ENCODE measurements around the gene IL10RB. TPM values are rescaled to one million over a fixed set of nuclear protein-coding genes. Genes with fewer than 3 reads are reported as not detected.
A peak's percentile ranks its signal among the peaks of the same experiment; 100 is the strongest.

The IL10RB gene
- total and polyA plus RNA-seq, 10 of the 15 experiments (the other 5 are each of a cell fraction or from before 2014, with no cell fraction given), result 15.0 to 55.1 (median 34.9) TPM

- Histone ChIP-seq H2AFZ (ENCODE audit: control insufficient read depth, low read depth, low read length) (no peak overlapping the region), H3K27me3 (replicated peaks in 1 of 2; ENCODE audit: control insufficient read depth in 2 of 2, insufficient read depth in 2 of 2, low read length in 1 of 2) (no peaks in the 10 kb centered on the region), H3K79me2 (ENCODE audit: control insufficient read depth, insufficient read depth, low read length) (peaks cover 11% of the 10 kb centered on the region), H4K20me1 (ENCODE audit: control insufficient read depth, insufficient read depth) (no peaks in the 10 kb centered on the region), H3K4me1 (ENCODE audit: control insufficient read depth, insufficient read depth, low read length) (peaks cover 21% of the 10 kb centered on the region), H3K9ac (ENCODE audit: control insufficient read depth, insufficient read depth, low read length) (no peak overlapping the region), H3K4me3 (peak overlapping the region; percentile 5; the same call in 1 of the 2 replicates), H3K4me2 (ENCODE audit: control insufficient read depth, insufficient read depth) (peak overlapping the region; percentile 44), H3K36me3 (ENCODE audit: control insufficient read depth in 2 of 2, insufficient read depth in 2 of 2, low read length in 1 of 2) (peaks cover 7 to 23% of the 10 kb centered on the region in 2 experiments), H3K27ac (ENCODE audit: control insufficient read depth, insufficient read depth) (peak overlapping the region; percentile 61), H3K9me3 (replicated peaks; ENCODE audit: control insufficient read depth, insufficient read depth, low read length) (no peaks in the 10 kb centered on the region; the same call in 2 of the 3 replicates)
- WGBS (ENCODE audit: insufficient coverage, insufficient replicate concordance, low lambda C conversion rate, missing lambda C conversion rate), result 3% methylated on average over 1 of the region's 1 CpG
- intact Hi-C loops (cut with micrococcal nuclease; ENCODE audit: unreplicated experiment), result no loop called here
- ATAC-seq (peak; percentile 74), FAIRE-seq (peak; percentile 31), DNase-seq (ENCODE audit: low read depth, low spot score) (no peak)
- ChIA-PET CTCF (interaction anchor here (0.9 to 3.3 kb wide), 9 partner anchors 9 to 267 kb away, joined by 3 to 27 read pairs (median 10); partner anchors contain the start of gene IFNAR1), SMC1A (ENCODE audit: uncharacterized antibody, unreplicated experiment) (interaction anchor here (0.8 to 3.1 kb wide), 8 partner anchors 9 to 266 kb away, joined by 3 to 19 read pairs (median 6); partner anchors contain the start of gene IFNAR1), RAD21 (ENCODE audit: unreplicated experiment) (interaction anchor here (0.6 to 2.8 kb wide), 8 partner anchors 9 to 106 kb away, joined by 3 to 10 read pairs (median 3); partner anchors contain the start of gene IFNAR1), POLR2A (interaction anchor here (0.7 to 1.7 kb wide), 6 partner anchors 8 to 78 kb away, joined by 3 to 7 read pairs (median 5); partner anchors contain the start of genes IFNAR1 and IL10RB)
- in situ Hi-C loops (cut with MboI), result no loop called here
- no TSS peak for BruUV-seq (replicated peaks)
- no peak for TF ChIP-seq RUNX3 (IDR thresholded peaks at IDR 0.05; ENCODE audit: low read length)
- no peak for TF ChIP-seq CHD1 (IDR thresholded peaks at IDR 0.05; ENCODE audit: low read depth, low read length)
- TF ChIP-seq ZBTB11 (CRISPR knock-in tag; IDR thresholded peaks at IDR 0.05), result no peak
- TF ChIP-seq JUND (IDR thresholded peaks at IDR 0.05; ENCODE audit: low read depth, low read length), result no peak
- TF ChIP-seq NR2C1 (IDR thresholded peaks at IDR 0.05), result no peak
- no peak for TF ChIP-seq FOS (IDR thresholded peaks at IDR 0.05; ENCODE audit: borderline replicate concordance, extremely low read depth, insufficient read length)
- TF ChIP-seq ZNF687 (IDR thresholded peaks at IDR 0.05), result 0 out of 2 replicates have a peak, but pooled peaks have one; percentile 37
- TF ChIP-seq BCL11A (IDR thresholded peaks at IDR 0.05; ENCODE audit: low read depth, low read length), result no peak
- no peak for TF ChIP-seq ELK1 (IDR thresholded peaks at IDR 0.05; ENCODE audit: low read depth, low read length)
- no peak for TF ChIP-seq MTA3 (IDR thresholded peaks at IDR 0.05; ENCODE audit: borderline replicate concordance, low read length)
- TF ChIP-seq MEF2B (IDR thresholded peaks at IDR 0.05; ENCODE audit: partially characterized antibody, poor library complexity, severe bottlenecking), result peak; percentile 42
- no peak for TF ChIP-seq SREBF2 (IDR thresholded peaks at IDR 0.05; ENCODE audit: low read length)
- 0 out of 2 replicates have a peak, but pooled peaks have one; percentile 13 for TF ChIP-seq MEF2A (IDR thresholded peaks at IDR 0.05; ENCODE audit: insufficient read depth, low read depth, low read length)
- TF ChIP-seq HDAC6 (IDR thresholded peaks at IDR 0.05; ENCODE audit: unreplicated experiment), result no peak
- no peak for TF ChIP-seq CBX5 (IDR thresholded peaks at IDR 0.05; ENCODE audit: low read depth)
- no peak for TF ChIP-seq POLR2AphosphoS5 (IDR thresholded peaks at IDR 0.05; ENCODE audit: low read length)
Measured at GRCh38 chr21:33339135-33339534, 73.0 kb downstream of the IL10RB start.
